Measurements from ENCODE around the gene WDR17. TPM values are rescaled to one million over a fixed set of nuclear protein-coding genes. Genes with fewer than 3 reads are reported as not detected.

WDR17 gene
- total and polyA plus RNA-seq, 2 of the 13 experiments (the other 11 are each of a cell fraction or from before 2014, with no cell fraction given): not detected

- TF ChIP-seq ZNF678 (CRISPR knock-in tag; IDR thresholded peaks at IDR 0.05): no peak
Measured at GRCh38 chr4:176032454-176032853, 33.2 kb upstream of the WDR17 start (continued).

- peak; percentile 35 for TF ChIP-seq CTCF (CRISPR knock-in tag; IDR thresholded peaks at IDR 0.05)
- TF ChIP-seq STAG1 (CRISPR knock-in tag; IDR thresholded peaks at IDR 0.05): peak; percentile 33; the same call in 1 of the 2 replicates
- TF ChIP-seq KAT7 (CRISPR knock-in tag; IDR thresholded peaks at IDR 0.05; ENCODE audit: borderline replicate concordance): no peak
- Histone ChIP-seq H4K20me1 (ENCODE audit: insufficient read depth, low read length) (no peaks in the 10 kb centered on the region), H3K4me3 (replicated peaks in 1 of 3; ENCODE audit: insufficient read depth in 1 of 3, low read depth in 2 of 3, low read length in 3 of 3) (no peak overlapping the region), H2AFZ (ENCODE audit: low read length) (no peak overlapping the region), H3K9me3 (ENCODE audit: low read length) (no peaks in the 10 kb centered on the region), H3K27ac (ENCODE audit: extremely low read length, insufficient read depth, low read length) (no peak overlapping the region), H3K27me3 (ENCODE audit: control insufficient read depth in 1 of 2, insufficient read depth in 2 of 2, low read length in 2 of 2) (no peaks in the 10 kb centered on the region), H3K9ac (ENCODE audit: insufficient read depth, low read depth, low read length) (no peak overlapping the region), H3K4me2 (ENCODE audit: low read depth, low read length) (no peak overlapping the region), H3K36me3 (replicated peaks in 1 of 2; ENCODE audit: control insufficient read depth in 1 of 2, insufficient read depth in 2 of 2, low read length in 2 of 2) (no peaks in the 10 kb centered on the region), H3K4me1 (ENCODE audit: insufficient read depth, low read length) (no peaks in the 10 kb centered on the region), H3K79me2 (ENCODE audit: insufficient read depth, low read length) (no peaks in the 10 kb centered on the region)
- intact Hi-C loops (cut with micrococcal nuclease; ENCODE audit: unreplicated experiment): loop anchor here (1.0 to 10.0 kb wide), 2 partner anchors 307 to 1010 kb away; no protein-coding TSS in a partner anchor
- in situ Hi-C loops (cut with HindIII; ENCODE audit: extremely low pct_ligation_motif_present, low pct_unique_long_range_greater_than_20kb): loop anchor here (25.0 kb wide), 1 partner anchor 303 kb away; no protein-coding TSS in a partner anchor
- no peak for FAIRE-seq
- no TSS peak for BruUV-seq (replicated peaks)
- ChIA-PET CTCF (ENCODE audit: low intra/inter-chr PET ratio, low total read pairs) (no interaction called here), POLR2A (no interaction called here)
- no peak for ATAC-seq
- 0% methylated on average over 1 of the region's 1 CpG for WGBS (ENCODE audit: low lambda C conversion rate)
- DNase-seq (ENCODE audit: low spot score): no peak
Measured at GRCh38 chr4:176034499-176034898, 31.1 kb upstream of the WDR17 start.

GRCh38 chr4:176034936-176035335 is 30.7 kb upstream of the WDR17 start:
- ATAC-seq: no peak
- Histone ChIP-seq H3K79me2 (ENCODE audit: insufficient read depth, low read length) (no peaks in the 10 kb centered on the region), H3K27ac (ENCODE audit: extremely low read length, insufficient read depth, low read length) (no peak overlapping the region), H3K9ac (ENCODE audit: insufficient read depth, low read depth, low read length) (no peak overlapping the region), H3K9me3 (ENCODE audit: low read length) (no peaks in the 10 kb centered on the region), H3K27me3 (ENCODE audit: control insufficient read depth in 1 of 2, insufficient read depth in 2 of 2, low read length in 2 of 2) (no peaks in the 10 kb centered on the region), H2AFZ (ENCODE audit: low read length) (no peak overlapping the region), H3K36me3 (replicated peaks in 1 of 2; ENCODE audit: control insufficient read depth in 1 of 2, insufficient read depth in 2 of 2, low read length in 2 of 2) (no peaks in the 10 kb centered on the region), H3K4me2 (ENCODE audit: low read depth, low read length) (no peak overlapping the region), H3K4me1 (ENCODE audit: insufficient read depth, low read length) (no peaks in the 10 kb centered on the region), H3K4me3 (replicated peaks in 1 of 3; ENCODE audit: insufficient read depth in 1 of 3, low read depth in 2 of 3, low read length in 3 of 3) (no peak overlapping the region), H4K20me1 (ENCODE audit: insufficient read depth, low read length) (no peaks in the 10 kb centered on the region)
- ChIA-PET CTCF (ENCODE audit: low intra/inter-chr PET ratio, low total read pairs) (no interaction called here), POLR2A (no interaction called here)
- intact Hi-C loops (cut with micrococcal nuclease; ENCODE audit: unreplicated experiment) (loop anchor here (1.0 to 10.0 kb wide), 2 partner anchors 306 to 1010 kb away; no protein-coding TSS in a partner anchor), in situ Hi-C loops (cut with HindIII; ENCODE audit: extremely low pct_ligation_motif_present, low pct_unique_long_range_greater_than_20kb) (loop anchor here (25.0 kb wide), 1 partner anchor 302 kb away; no protein-coding TSS in a partner anchor)
- no peak for DNase-seq (ENCODE audit: low spot score)
- no TSS peak for BruUV-seq (replicated peaks)
- no peak for FAIRE-seq
- 3% methylated on average over 5 of the region's 5 CpGs for WGBS (ENCODE audit: low lambda C conversion rate)
- TF ChIP-seq DDIT3 (CRISPR knock-in tag; IDR thresholded peaks at IDR 0.05) (no peak), ISX (CRISPR knock-in tag; conservative IDR thresholded peaks at IDR 0.05) (no peak), KDM5B (CRISPR knock-in tag; IDR thresholded peaks at IDR 0.05; ENCODE audit: borderline replicate concordance) (no peak), ZSCAN25 (CRISPR knock-in tag; IDR thresholded peaks at IDR 0.05) (no peak), SRSF4 (IDR thresholded peaks at IDR 0.05; ENCODE audit: low read depth, low read length, poor library complexity, severe bottlenecking) (no peak), PATZ1 (CRISPR knock-in tag; IDR thresholded peaks at IDR 0.05) (no peak), SP4 (CRISPR knock-in tag; IDR thresholded peaks at IDR 0.05) (no peak)
